ENCODE measurements around the gene STOML2. TPM values are rescaled to one million over a fixed set of nuclear protein-coding genes. Genes with fewer than 3 reads are reported as not detected.

The STOML2 gene
- total and polyA plus RNA-seq, 9 of the 15 experiments (the other 6 are each of a cell fraction or from before 2014, with no cell fraction given) = 110 to 220 (median 174) TPM

DNA sequence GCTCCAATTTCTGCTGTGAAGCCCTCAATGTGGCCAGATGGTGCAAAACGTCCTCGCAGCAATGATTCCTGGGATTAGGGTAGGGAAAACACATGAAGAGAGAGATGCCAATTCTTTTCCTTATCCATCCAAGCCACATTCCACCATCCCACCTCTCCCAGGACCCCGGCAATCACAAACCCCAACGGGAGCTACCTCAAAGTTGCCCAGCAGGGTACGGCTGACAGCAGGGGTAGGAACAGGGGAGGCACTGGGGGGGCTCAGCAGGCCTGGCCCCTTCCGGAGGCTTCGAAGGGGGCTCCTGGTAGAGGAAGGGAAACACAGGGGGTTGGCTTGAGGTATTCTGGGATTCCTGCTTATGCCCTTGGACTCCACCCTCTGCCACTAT lies 3.4 kb upstream of the STOML2 start (continued):
- TF ChIP-seq E2F8 (IDR thresholded peaks at IDR 0.05; ENCODE audit: low read depth, partially characterized antibody) (no peak), NCOA6 (IDR thresholded peaks at IDR 0.05) (no peak), TSC22D4 (tag; IDR thresholded peaks at IDR 0.05) (no peak), ZNF140 (CRISPR knock-in tag; IDR thresholded peaks at IDR 0.05) (no peak), ZNF695 (CRISPR knock-in tag; IDR thresholded peaks at IDR 0.05) (no peak)
- TF ChIP-seq, protein P1, sequence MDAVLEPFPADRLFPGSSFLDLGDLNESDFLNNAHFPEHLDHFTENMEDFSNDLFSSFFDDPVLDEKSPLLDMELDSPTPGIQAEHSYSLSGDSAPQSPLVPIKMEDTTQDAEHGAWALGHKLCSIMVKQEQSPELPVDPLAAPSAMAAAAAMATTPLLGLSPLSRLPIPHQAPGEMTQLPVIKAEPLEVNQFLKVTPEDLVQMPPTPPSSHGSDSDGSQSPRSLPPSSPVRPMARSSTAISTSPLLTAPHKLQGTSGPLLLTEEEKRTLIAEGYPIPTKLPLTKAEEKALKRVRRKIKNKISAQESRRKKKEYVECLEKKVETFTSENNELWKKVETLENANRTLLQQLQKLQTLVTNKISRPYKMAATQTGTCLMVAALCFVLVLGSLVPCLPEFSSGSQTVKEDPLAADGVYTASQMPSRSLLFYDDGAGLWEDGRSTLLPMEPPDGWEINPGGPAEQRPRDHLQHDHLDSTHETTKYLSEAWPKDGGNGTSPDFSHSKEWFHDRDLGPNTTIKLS (IDR thresholded peaks at IDR 0.05; ENCODE audit: borderline replicate concordance, low read depth) = no peak
- TF ChIP-seq, protein P2, sequence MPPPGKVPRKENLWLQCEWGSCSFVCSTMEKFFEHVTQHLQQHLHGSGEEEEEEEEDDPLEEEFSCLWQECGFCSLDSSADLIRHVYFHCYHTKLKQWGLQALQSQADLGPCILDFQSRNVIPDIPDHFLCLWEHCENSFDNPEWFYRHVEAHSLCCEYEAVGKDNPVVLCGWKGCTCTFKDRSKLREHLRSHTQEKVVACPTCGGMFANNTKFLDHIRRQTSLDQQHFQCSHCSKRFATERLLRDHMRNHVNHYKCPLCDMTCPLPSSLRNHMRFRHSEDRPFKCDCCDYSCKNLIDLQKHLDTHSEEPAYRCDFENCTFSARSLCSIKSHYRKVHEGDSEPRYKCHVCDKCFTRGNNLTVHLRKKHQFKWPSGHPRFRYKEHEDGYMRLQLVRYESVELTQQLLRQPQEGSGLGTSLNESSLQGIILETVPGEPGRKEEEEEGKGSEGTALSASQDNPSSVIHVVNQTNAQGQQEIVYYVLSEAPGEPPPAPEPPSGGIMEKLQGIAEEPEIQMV (tag; conservative IDR thresholded peaks at IDR 0.05; ENCODE audit: low read depth) = no peak
